ENCODE measurements around the gene TMEM156. TPM values are rescaled to one million over a fixed set of nuclear protein-coding genes. Genes with fewer than 3 reads are reported as not detected.

Gene TMEM156
- total RNA-seq, 1 donor from 2014 or later = under 0.01 TPM

DNA sequence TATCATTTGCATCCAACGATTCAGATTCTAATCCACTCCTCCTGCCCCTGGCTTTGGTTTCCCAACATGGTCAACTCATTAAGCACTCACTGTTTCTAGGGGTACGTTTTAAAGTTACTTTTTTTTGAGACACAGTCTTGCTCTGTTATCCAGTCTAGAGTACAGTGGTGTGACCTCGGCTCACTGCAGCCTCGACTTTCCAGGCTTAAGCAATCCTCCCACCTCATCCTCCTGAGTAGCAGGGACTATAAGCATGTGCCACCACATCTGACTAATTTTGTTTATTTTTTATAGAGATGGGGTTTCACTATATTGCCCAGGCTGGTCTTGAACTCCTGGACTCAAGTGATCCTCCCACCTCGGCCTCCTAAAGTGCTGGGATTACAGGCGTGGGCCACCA is 48.9 kb downstream of the TMEM156 start:
- Histone ChIP-seq H3K27ac (ENCODE audit: low read depth, low read length) (no peak overlapping the region), H3K27me3 (ENCODE audit: control insufficient read depth in 3 of 3, insufficient read depth in 3 of 3, low read length in 3 of 3) (no peaks in the 10 kb centered on the region), H3K9ac (ENCODE audit: low read depth in 1 of 3, low read length in 3 of 3) (no peak overlapping the region), H3K4me3 (ENCODE audit: low read length in 3 of 3) (no peak overlapping the region), H3K9me3 (ENCODE audit: control insufficient read depth in 3 of 3, low read length in 3 of 3) (no peaks in the 10 kb centered on the region), H3K36me3 (ENCODE audit: control insufficient read depth in 3 of 3, insufficient read depth in 3 of 3, low read length in 3 of 3) (no peaks in the 10 kb centered on the region), H3K4me1 (ENCODE audit: control insufficient read depth in 3 of 3, insufficient read depth in 3 of 3, low read length in 3 of 3) (no peaks in the 10 kb centered on the region)

DNA sequence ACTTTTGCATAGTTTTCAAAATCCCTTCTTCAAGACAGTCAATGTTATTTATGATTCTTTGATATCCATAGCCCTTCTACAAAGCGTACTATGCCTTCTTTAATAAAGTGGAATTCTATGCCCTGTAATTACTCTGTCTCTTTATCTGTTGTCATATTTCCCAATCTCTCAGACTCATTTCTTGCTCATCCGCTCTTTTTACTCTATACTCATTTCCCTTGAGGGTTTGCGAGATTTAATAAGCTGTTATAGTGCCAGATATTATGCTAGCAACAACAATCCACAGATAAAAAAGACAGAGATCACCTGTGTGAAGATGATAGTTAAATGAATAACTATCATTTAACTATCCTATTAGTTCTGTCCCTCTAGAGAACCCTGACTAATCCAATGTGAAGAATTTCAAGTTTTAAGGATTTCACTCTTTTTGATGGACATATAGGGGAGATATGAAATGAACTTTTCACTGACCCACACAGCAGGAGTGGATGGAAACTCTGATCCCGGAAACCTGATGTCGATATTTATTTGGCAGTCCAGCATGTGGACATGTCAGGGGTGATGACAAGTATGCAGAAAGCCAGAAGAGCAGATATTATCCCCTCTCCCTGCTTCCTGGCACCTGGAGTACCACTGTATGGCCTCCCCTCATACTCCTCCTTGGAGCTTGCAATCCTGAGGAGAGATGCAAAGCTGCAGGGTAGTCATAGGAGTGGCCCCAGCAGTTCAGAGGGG is 49.7 kb downstream of the TMEM156 start:
- no peaks in the 10 kb centered on the region for H3K4me1 ChIP-seq (ENCODE audit: control insufficient read depth in 3 of 3, insufficient read depth in 3 of 3, low read length in 3 of 3)
- H3K27me3 ChIP-seq (ENCODE audit: control insufficient read depth in 3 of 3, insufficient read depth in 3 of 3, low read length in 3 of 3) = no peaks in the 10 kb centered on the region
- H3K27ac ChIP-seq (ENCODE audit: low read depth, low read length) = no peak overlapping the region
- no peaks in the 10 kb centered on the region for H3K36me3 ChIP-seq (ENCODE audit: control insufficient read depth in 3 of 3, insufficient read depth in 3 of 3, low read length in 3 of 3)
- H3K9ac ChIP-seq (ENCODE audit: low read depth in 1 of 3, low read length in 3 of 3) = no peak overlapping the region
- no peak overlapping the region for H3K4me3 ChIP-seq (ENCODE audit: low read length in 3 of 3)
- H3K9me3 ChIP-seq (ENCODE audit: control insufficient read depth in 3 of 3, low read length in 3 of 3) = no peaks in the 10 kb centered on the region

DNA sequence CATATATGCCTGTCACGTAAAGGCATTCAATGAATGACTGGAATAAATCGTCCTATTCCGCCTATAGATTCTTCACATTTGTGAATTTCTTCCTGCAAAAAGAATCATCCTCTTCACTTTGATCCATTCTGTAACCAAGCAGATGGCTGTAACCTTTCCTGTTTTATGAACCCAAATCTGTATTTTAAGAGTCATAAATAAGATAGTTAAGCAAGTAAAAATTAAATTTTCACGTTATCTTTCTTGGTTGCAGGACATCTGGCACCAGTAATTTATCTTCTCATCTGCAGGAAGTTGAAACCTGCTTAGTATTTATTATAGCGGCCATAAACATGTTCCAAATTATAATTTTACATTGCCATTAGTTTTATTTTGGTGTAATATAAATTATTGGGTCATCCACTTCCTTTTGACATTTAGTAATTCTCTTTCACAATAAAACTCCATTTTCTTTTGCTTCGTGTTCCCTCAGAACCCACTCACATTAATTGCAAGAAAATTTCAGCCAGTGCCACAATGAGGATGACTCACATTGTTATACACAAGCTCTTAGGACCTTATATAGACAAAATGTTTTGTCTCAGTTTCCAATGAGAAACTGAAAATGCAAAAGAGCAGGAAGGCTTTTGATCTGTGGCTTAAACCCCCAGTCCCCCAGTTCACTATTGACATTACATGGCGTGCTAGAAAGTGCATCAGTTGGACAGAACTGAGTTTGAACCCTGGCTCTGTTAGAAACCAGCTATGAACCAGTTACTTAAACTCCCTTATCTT is 51.1 kb downstream of the TMEM156 start:
- Histone ChIP-seq H3K9ac (ENCODE audit: low read depth in 1 of 3, low read length in 3 of 3) (no peak overlapping the region), H3K27me3 (ENCODE audit: control insufficient read depth in 3 of 3, insufficient read depth in 3 of 3, low read length in 3 of 3) (no peaks in the 10 kb centered on the region)

GRCh38 chr4:38979511-38980230 is 52.5 kb downstream of the TMEM156 start:
- H3K4me1 ChIP-seq (ENCODE audit: control insufficient read depth in 3 of 3, insufficient read depth in 3 of 3, low read length in 3 of 3) = no peaks in the 10 kb centered on the region
- no peak overlapping the region for H3K4me3 ChIP-seq (ENCODE audit: low read length in 3 of 3)
- no peak overlapping the region for H3K9ac ChIP-seq (ENCODE audit: low read depth in 1 of 3, low read length in 3 of 3)
- H3K27me3 ChIP-seq (ENCODE audit: control insufficient read depth in 3 of 3, insufficient read depth in 3 of 3, low read length in 3 of 3) = no peaks in the 10 kb centered on the region
- H3K36me3 ChIP-seq (ENCODE audit: control insufficient read depth in 3 of 3, insufficient read depth in 3 of 3, low read length in 3 of 3) = no peaks in the 10 kb centered on the region
- H3K27ac ChIP-seq (ENCODE audit: low read depth, low read length) = no peak overlapping the region
- no peaks in the 10 kb centered on the region for H3K9me3 ChIP-seq (ENCODE audit: control insufficient read depth in 3 of 3, low read length in 3 of 3)

More for the DNA sequence above, 51.1 kb downstream of the TMEM156 start:
- H3K4me1 ChIP-seq (ENCODE audit: control insufficient read depth in 3 of 3, insufficient read depth in 3 of 3, low read length in 3 of 3) = no peaks in the 10 kb centered on the region
- H3K9me3 ChIP-seq (ENCODE audit: control insufficient read depth in 3 of 3, low read length in 3 of 3) = no peaks in the 10 kb centered on the region
- H3K4me3 ChIP-seq (ENCODE audit: low read length in 3 of 3) = no peak overlapping the region
- H3K36me3 ChIP-seq (ENCODE audit: control insufficient read depth in 3 of 3, insufficient read depth in 3 of 3, low read length in 3 of 3) = no peaks in the 10 kb centered on the region
- H3K27ac ChIP-seq (ENCODE audit: low read depth, low read length) = no peak overlapping the region

DNA sequence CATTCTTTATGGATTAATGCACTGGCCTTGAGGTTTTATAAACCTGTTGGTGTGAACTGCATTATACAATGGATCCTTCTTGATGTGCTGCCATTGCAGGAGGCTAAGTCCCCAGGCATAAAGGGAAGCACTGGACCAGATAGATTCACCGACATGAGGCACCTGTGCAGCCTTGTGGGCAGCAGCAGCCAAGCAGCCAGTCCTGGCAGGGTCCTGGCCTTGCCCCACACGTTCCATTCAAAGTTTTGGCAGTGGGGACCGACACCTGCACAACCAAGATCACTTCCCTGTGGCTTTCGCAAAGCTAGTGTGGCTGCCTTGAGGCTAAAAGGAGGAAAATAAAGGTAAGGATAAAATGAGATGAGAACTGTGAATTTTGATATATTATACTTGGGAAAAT is 53.1 kb downstream of the TMEM156 start:
- Histone ChIP-seq H3K4me3 (ENCODE audit: low read length in 3 of 3) (no peak overlapping the region), H3K9me3 (ENCODE audit: control insufficient read depth in 3 of 3, low read length in 3 of 3) (no peaks in the 10 kb centered on the region), H3K27me3 (ENCODE audit: control insufficient read depth in 3 of 3, insufficient read depth in 3 of 3, low read length in 3 of 3) (no peaks in the 10 kb centered on the region), H3K27ac (ENCODE audit: low read depth, low read length) (no peak overlapping the region), H3K9ac (ENCODE audit: low read depth in 1 of 3, low read length in 3 of 3) (no peak overlapping the region), H3K4me1 (ENCODE audit: control insufficient read depth in 3 of 3, insufficient read depth in 3 of 3, low read length in 3 of 3) (no peaks in the 10 kb centered on the region), H3K36me3 (ENCODE audit: control insufficient read depth in 3 of 3, insufficient read depth in 3 of 3, low read length in 3 of 3) (no peaks in the 10 kb centered on the region)

- H3K27me3 ChIP-seq (ENCODE audit: control insufficient read depth in 3 of 3, insufficient read depth in 3 of 3, low read length in 3 of 3) = no peaks in the 10 kb centered on the region
- H3K27ac ChIP-seq (ENCODE audit: low read depth, low read length) = no peak overlapping the region
- no peak overlapping the region for H3K4me3 ChIP-seq (ENCODE audit: low read length in 3 of 3)
- H3K4me1 ChIP-seq (ENCODE audit: control insufficient read depth in 3 of 3, insufficient read depth in 3 of 3, low read length in 3 of 3) = no peaks in the 10 kb centered on the region
- H3K9ac ChIP-seq (ENCODE audit: low read depth in 1 of 3, low read length in 3 of 3) = no peak overlapping the region
- no peaks in the 10 kb centered on the region for H3K9me3 ChIP-seq (ENCODE audit: control insufficient read depth in 3 of 3, low read length in 3 of 3)
- no peaks in the 10 kb centered on the region for H3K36me3 ChIP-seq (ENCODE audit: control insufficient read depth in 3 of 3, insufficient read depth in 3 of 3, low read length in 3 of 3)
These were observed 55.9 kb downstream of the TMEM156 start for GRCh38 chr4:38976308-38976707.

GRCh38 chr4:38968668-38969067 is 63.5 kb downstream of the TMEM156 start:
- H3K27ac ChIP-seq (ENCODE audit: low read depth, low read length) = no peak overlapping the region
- H3K9ac ChIP-seq (ENCODE audit: low read depth in 1 of 3, low read length in 3 of 3) = no peak overlapping the region
- no peak overlapping the region for H3K4me3 ChIP-seq (ENCODE audit: low read length in 3 of 3)
- no peaks in the 10 kb centered on the region for H3K9me3 ChIP-seq (ENCODE audit: control insufficient read depth in 3 of 3, low read length in 3 of 3)
- H3K27me3 ChIP-seq (ENCODE audit: control insufficient read depth in 3 of 3, insufficient read depth in 3 of 3, low read length in 3 of 3) = no peaks in the 10 kb centered on the region
- H3K4me1 ChIP-seq (ENCODE audit: control insufficient read depth in 3 of 3, insufficient read depth in 3 of 3, low read length in 3 of 3) = no peaks in the 10 kb centered on the region
- H3K36me3 ChIP-seq (ENCODE audit: control insufficient read depth in 3 of 3, insufficient read depth in 3 of 3, low read length in 3 of 3) = no peaks in the 10 kb centered on the region

DNA sequence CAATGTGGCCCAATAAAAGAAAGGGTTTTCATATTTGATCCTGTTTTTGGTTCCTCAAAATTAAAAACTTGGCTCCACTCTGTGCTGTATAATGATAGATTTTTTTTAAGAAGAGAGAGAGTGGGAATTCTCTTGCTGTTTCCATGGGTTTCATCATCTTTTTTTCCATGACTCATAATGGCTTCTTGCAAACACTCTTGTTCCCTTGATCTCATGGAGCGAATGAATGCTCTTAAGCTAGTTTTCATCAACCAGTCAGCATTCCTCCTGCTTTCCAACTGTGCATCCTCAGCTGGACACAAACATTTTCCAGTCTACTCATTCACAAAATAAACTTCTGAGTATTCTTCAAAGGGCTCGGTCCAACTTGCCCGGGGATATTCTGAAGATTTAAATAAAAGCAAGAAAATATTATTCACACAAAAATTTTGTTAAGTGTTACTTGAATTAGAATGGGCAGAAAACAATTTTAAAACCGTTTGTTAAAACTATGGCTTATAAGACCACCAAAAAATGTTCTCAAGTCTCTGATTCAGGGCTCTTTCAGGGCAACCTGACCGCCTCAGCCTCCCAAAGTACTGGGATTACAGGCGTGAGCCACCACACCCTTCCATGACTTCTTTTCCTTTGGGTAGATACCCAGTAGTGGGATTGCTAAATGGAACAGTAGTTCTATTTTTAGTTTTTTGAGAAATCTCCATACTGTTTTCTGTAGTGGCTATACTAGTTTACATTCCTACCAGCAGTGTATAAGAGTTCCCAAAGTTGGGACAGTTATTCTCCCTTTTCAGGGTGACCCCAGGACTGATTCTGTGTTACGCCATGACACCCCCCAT is 64.7 kb downstream of the TMEM156 start:
- no peaks in the 10 kb centered on the region for H3K36me3 ChIP-seq (ENCODE audit: control insufficient read depth in 3 of 3, insufficient read depth in 3 of 3, low read length in 3 of 3)
- no peaks in the 10 kb centered on the region for H3K9me3 ChIP-seq (ENCODE audit: control insufficient read depth in 3 of 3, low read length in 3 of 3)
- H3K4me1 ChIP-seq (ENCODE audit: control insufficient read depth in 3 of 3, insufficient read depth in 3 of 3, low read length in 3 of 3) = no peaks in the 10 kb centered on the region
- no peak overlapping the region for H3K4me3 ChIP-seq (ENCODE audit: low read length in 3 of 3)
- no peak overlapping the region for H3K27ac ChIP-seq (ENCODE audit: low read depth, low read length)
- H3K9ac ChIP-seq (ENCODE audit: low read depth in 1 of 3, low read length in 3 of 3) = no peak overlapping the region
- H3K27me3 ChIP-seq (ENCODE audit: control insufficient read depth in 3 of 3, insufficient read depth in 3 of 3, low read length in 3 of 3) = no peaks in the 10 kb centered on the region

DNA sequence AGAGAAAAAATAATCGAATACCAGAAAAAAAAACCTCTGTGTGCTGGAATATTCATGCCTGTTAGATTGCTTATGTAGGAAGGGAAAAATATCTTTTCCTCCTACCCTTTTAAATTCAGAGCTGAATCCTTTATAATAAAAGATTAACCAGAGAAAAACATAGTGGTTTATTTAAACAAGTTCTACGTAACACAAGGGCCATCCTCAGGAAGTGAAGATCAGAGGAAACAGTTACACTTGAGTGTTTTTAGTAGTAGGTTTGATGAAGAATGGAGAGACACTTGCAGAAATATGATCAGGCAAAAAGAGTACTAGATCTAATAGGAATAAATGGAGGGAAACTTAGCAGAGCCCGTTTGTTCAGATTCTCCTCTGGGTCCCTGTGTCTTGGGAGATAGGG is 66.3 kb downstream of the TMEM156 start:
- no peak overlapping the region for H3K27ac ChIP-seq (ENCODE audit: low read depth, low read length)
- H3K4me3 ChIP-seq (ENCODE audit: low read length in 3 of 3) = no peak overlapping the region
- no peak overlapping the region for H3K9ac ChIP-seq (ENCODE audit: low read depth in 1 of 3, low read length in 3 of 3)
- H3K4me1 ChIP-seq (ENCODE audit: control insufficient read depth in 3 of 3, insufficient read depth in 3 of 3, low read length in 3 of 3) = no peaks in the 10 kb centered on the region
- H3K9me3 ChIP-seq (ENCODE audit: control insufficient read depth in 3 of 3, low read length in 3 of 3) = no peaks in the 10 kb centered on the region
- no peaks in the 10 kb centered on the region for H3K36me3 ChIP-seq (ENCODE audit: control insufficient read depth in 3 of 3, insufficient read depth in 3 of 3, low read length in 3 of 3)
- H3K27me3 ChIP-seq (ENCODE audit: control insufficient read depth in 3 of 3, insufficient read depth in 3 of 3, low read length in 3 of 3) = no peaks in the 10 kb centered on the region

Measured in skeletal muscle tissue (tissue), 4 donors.